ENCODE data around the gene CNTN5. TPM values are rescaled to one million over a fixed set of nuclear protein-coding genes. Genes with fewer than 3 reads are reported as not detected.

The CNTN5 gene
- total and polyA plus RNA-seq, 10 of the 15 experiments (the other 5 are each of a cell fraction or from before 2014, with no cell fraction given), result 0.01 TPM; not detected in 9

GRCh38 chr11:99343117-99343516 is 322.4 kb downstream of the CNTN5 start:
- Histone ChIP-seq H3K79me2 (ENCODE audit: control insufficient read depth, insufficient read depth, low read length) (no peaks in the 10 kb centered on the region), H3K9me3 (replicated peaks; ENCODE audit: control insufficient read depth, insufficient read depth, low read length) (no peaks in the 10 kb centered on the region), H3K4me3 (no peak overlapping the region), H2AFZ (ENCODE audit: control insufficient read depth, low read depth, low read length) (no peak overlapping the region), H3K9ac (ENCODE audit: control insufficient read depth, insufficient read depth, low read length) (no peak overlapping the region), H3K36me3 (ENCODE audit: control insufficient read depth in 2 of 2, insufficient read depth in 2 of 2, low read length in 1 of 2) (no peaks in the 10 kb centered on the region), H4K20me1 (ENCODE audit: control insufficient read depth, insufficient read depth) (no peaks in the 10 kb centered on the region), H3K4me1 (ENCODE audit: control insufficient read depth, insufficient read depth, low read length) (no peaks in the 10 kb centered on the region), H3K27ac (ENCODE audit: control insufficient read depth, insufficient read depth) (no peak overlapping the region), H3K4me2 (ENCODE audit: control insufficient read depth, insufficient read depth) (no peak overlapping the region), H3K27me3 (replicated peaks in 1 of 2; ENCODE audit: control insufficient read depth in 2 of 2, insufficient read depth in 2 of 2, low read length in 1 of 2) (no peaks in the 10 kb centered on the region)
- TF ChIP-seq NR2C2 (IDR thresholded peaks at IDR 0.05; ENCODE audit: borderline replicate concordance, control insufficient read depth, insufficient read length, low read depth) (no peak), EGR1 (IDR thresholded peaks at IDR 0.05; ENCODE audit: borderline replicate concordance in 1 of 2, low read depth in 2 of 2, low read length in 2 of 2) (no peak), SUZ12 (IDR thresholded peaks at IDR 0.05; ENCODE audit: unreplicated experiment) (no peak), MEF2B (IDR thresholded peaks at IDR 0.05; ENCODE audit: partially characterized antibody, poor library complexity, severe bottlenecking) (no peak), RELA (IDR thresholded peaks at IDR 0.05; ENCODE audit: borderline replicate concordance, partially characterized antibody) (no peak), RB1 (IDR thresholded peaks at IDR 0.05; ENCODE audit: borderline replicate concordance) (no peak), MAX (IDR thresholded peaks at IDR 0.05; ENCODE audit: low read depth, low read length) (no peak), ZBTB4 (CRISPR knock-in tag; IDR thresholded peaks at IDR 0.05) (no peak), NR2C1 (IDR thresholded peaks at IDR 0.05) (no peak), RELB (IDR thresholded peaks at IDR 0.05; ENCODE audit: low read depth) (no peak), SRF (IDR thresholded peaks at IDR 0.05; ENCODE audit: low read depth in 2 of 2, low read length in 2 of 2) (no peak), ZBED1 (IDR thresholded peaks at IDR 0.05; ENCODE audit: borderline replicate concordance) (no peak), ATF3 (IDR thresholded peaks at IDR 0.05; ENCODE audit: borderline replicate concordance, extremely low read depth, low read depth, low read length) (no peak), ZNF24 (IDR thresholded peaks at IDR 0.05) (no peak), NFIC (IDR thresholded peaks at IDR 0.05; ENCODE audit: low read depth, low read length) (no peak)
- POLR2A ChIA-PET, result no interaction called here
- DNase-seq (ENCODE audit: low read depth, low spot score), result no peak
- WGBS (ENCODE audit: insufficient coverage, insufficient replicate concordance, low lambda C conversion rate, missing lambda C conversion rate), result 0% methylated on average over 2 of the region's 2 CpGs
- SMC1A ChIA-PET (ENCODE audit: uncharacterized antibody, unreplicated experiment), result interaction anchor here (0.6 kb wide), 1 partner anchor 16 kb away, joined by 3 read pairs; no protein-coding TSS in a partner anchor
- BruUV-seq (replicated peaks), result no TSS peak
- CTCF ChIA-PET, result no interaction called here
- in situ Hi-C loops (cut with MboI), result no loop called here
- RAD21 ChIA-PET (ENCODE audit: unreplicated experiment), result no interaction called here
- ATAC-seq, result no peak
- intact Hi-C loops (cut with micrococcal nuclease; ENCODE audit: unreplicated experiment), result no loop called here
- FAIRE-seq, result no peak
